HepG2 (cell line): ENCODE data around the gene FUBP3. TPM values are rescaled to one million over a fixed set of nuclear protein-coding genes. Genes with fewer than 3 reads are reported as not detected.
A peak's percentile ranks its signal among the peaks of the same experiment; 100 is the strongest.

Experiments used
- AHDC1 ChIP-seq: sonication (generic); formaldehyde crosslinking; IDR thresholded peaks from 2 replicates; pipeline ENCODE4 v1.5.1; 2020; ENCODE audit warnings: mild to moderate bottlenecking, missing genetic modification reagents, borderline replicate concordance
- E2F2 ChIP-seq: sonication (generic); formaldehyde crosslinking; IDR thresholded peaks from 2 replicates; pipeline ENCODE4 v1.4.0; 2020; ENCODE audit warnings: missing genetic modification reagents, borderline replicate concordance
- ETV5 ChIP-seq: IDR thresholded peaks from 2 replicates; pipeline ENCODE4 v1.6.1; 2018; ENCODE audit warnings: missing biosample characterization, missing genetic modification reagents, inconsistent platforms, borderline replicate concordance
- ISL2 ChIP-seq: sonication (generic); formaldehyde crosslinking; IDR thresholded peaks from 2 replicates; pipeline ENCODE4 v1.5.0; 2020; ENCODE audit warnings: missing genetic modification reagents
- KAT7 ChIP-seq: IDR thresholded peaks from 2 replicates; pipeline ENCODE4 v1.6.1; 2018; ENCODE audit warnings: borderline replicate concordance, missing compliant biosample characterization
- LCORL ChIP-seq, 2 experiments: fragments of 450-650 bp in 1 of 2; sonication (generic) in 1 of 2; formaldehyde crosslinking in 1 of 2; IDR thresholded peaks; 2 replicates each; pipeline versions ENCODE4 v1.5.0 to v1.6.1; 2017 to 2020; ENCODE audit warnings: antibody characterized with exemption in 1 of 2, missing genetic modification reagents in 1 of 2
- MAFK ChIP-seq, 2 experiments: IDR thresholded peaks in 1 of 2; conservative IDR thresholded peaks in 1 of 2; 2 replicates each; pipeline ENCODE4 v1.6.1; 2011; ENCODE audit warnings: improper control_type of control experiment in 2 of 2, low read length in 2 of 2
- PBX3 ChIP-seq: sonication (generic); formaldehyde crosslinking; IDR thresholded peaks from 2 replicates; pipeline ENCODE4 v1.8.1; 2023; ENCODE audit warnings: missing genetic modification reagents, inconsistent platforms, borderline replicate concordance
- SIN3A ChIP-seq: IDR thresholded peaks from 2 replicates; pipeline ENCODE4 v1.6.1; 2011; ENCODE audit warnings: low read depth, mild to moderate bottlenecking, control low read depth, low read length, borderline replicate concordance
- ZNF746 ChIP-seq: sonication (generic); formaldehyde crosslinking; IDR thresholded peaks from 2 replicates; pipeline ENCODE4 v1.8.0; 2022; ENCODE audit warnings: mild to moderate bottlenecking, missing genetic modification reagents
- polyA plus RNA-seq, 8 experiments: library from polyadenylated mRNA; depleted of rRNA in 3 of 8; stranded (reverse) in 7 of 8; unstranded in 1 of 8; fragments of >200 nt; fragmentation: Illumina TruSeq in 4 of 8; extraction: Trizol in 4 of 8; gene quantifications; 2 replicates each; pipeline versions ENCODE4 v1.2.1 to v1.2.3, GENCODE V29; 2011 to 2016; ENCODE audit warnings: low read depth in 4 of 8, missing spikeins in 1 of 8, mixed read lengths in 1 of 8; ENCODE audit not compliant: insufficient read depth in 1 of 8
- total RNA-seq, 5 experiments: library from RNA; depleted of rRNA; stranded (reverse); fragments of >200 nt; fragmentation: Illumina TruSeq; extraction: Trizol; gene quantifications; 2 replicates each; pipeline ENCODE4 v1.2.3, GENCODE V29; 2016; ENCODE audit warnings: low read depth in 1 of 5
- TF ChIP-seq, protein P1 (sequence below): sonication (generic); formaldehyde crosslinking; IDR thresholded peaks from 2 replicates; pipeline ENCODE4 v1.4.0; 2020; ENCODE audit warnings: low read depth, mild to moderate bottlenecking, missing genetic modification reagents

The FUBP3 gene
- total and polyA plus RNA-seq, 2 of the 13 experiments (the other 11 are each of a cell fraction or from before 2014, with no cell fraction given): 28.7 to 40.0 TPM

- no peak for TF ChIP-seq LCORL (IDR thresholded peaks at IDR 0.05)
- TF ChIP-seq LCORL (CRISPR knock-in tag; IDR thresholded peaks at IDR 0.05): peak; percentile 54
- TF ChIP-seq ZNF746 (CRISPR knock-in tag): no peak
- peak; percentile 61 for TF ChIP-seq ISL2 (CRISPR knock-in tag)
- TF ChIP-seq ETV5 (CRISPR knock-in tag): peak; percentile 28; the same call in 1 of the 2 replicates
- no peak for TF ChIP-seq KAT7 (CRISPR knock-in tag)
- TF ChIP-seq MAFK (conservative IDR thresholded peaks at IDR 0.05 in 1 of 2, IDR thresholded peaks at IDR 0.05 in 1 of 2; ENCODE audit: low read length in 2 of 2): no peak
- no peak for TF ChIP-seq PBX3 (CRISPR knock-in tag)
- TF ChIP-seq E2F2 (CRISPR knock-in tag): no peak
- TF ChIP-seq AHDC1 (CRISPR knock-in tag): no peak
- TF ChIP-seq SIN3A: no peak
- TF ChIP-seq, protein P1, sequence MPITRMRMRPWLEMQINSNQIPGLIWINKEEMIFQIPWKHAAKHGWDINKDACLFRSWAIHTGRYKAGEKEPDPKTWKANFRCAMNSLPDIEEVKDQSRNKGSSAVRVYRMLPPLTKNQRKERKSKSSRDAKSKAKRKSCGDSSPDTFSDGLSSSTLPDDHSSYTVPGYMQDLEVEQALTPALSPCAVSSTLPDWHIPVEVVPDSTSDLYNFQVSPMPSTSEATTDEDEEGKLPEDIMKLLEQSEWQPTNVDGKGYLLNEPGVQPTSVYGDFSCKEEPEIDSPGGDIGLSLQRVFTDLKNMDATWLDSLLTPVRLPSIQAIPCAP (CRISPR knock-in tag): no peak
Observed at GRCh38 chr9:130601100-130601499, 21.7 kb downstream of the FUBP3 start (continued).
